ENCODE measurements around the gene SORL1.

The SORL1 gene

DNA sequence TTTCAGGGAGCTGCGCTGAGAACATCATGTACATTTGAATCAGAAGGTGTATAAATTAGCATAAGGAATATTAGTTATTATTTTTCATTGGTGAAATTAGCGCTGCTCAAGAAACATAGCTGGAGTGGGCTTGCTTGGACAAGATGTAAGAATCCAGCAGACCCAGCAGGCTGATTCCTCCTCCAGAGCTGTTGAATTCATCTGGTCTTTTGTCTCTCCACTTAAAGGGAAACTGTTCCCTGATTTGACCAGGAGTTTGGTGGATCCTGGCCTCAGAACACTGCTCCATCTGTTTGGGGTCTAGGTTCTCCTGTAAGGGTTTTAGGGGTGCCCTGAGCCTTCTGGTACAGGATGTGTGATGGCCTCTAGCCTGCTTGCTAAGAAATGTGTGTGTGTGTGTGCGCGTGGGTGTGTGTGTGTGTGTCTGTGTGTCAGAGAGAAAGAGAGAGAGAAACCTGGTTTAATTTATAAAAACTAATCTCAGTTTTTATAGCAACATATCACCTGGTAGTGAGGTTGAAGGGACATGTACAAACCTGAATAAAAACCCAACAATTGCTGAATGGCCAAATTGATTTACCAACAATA lies 8.3 kb upstream of the SORL1 start:
- Histone ChIP-seq H3K4me3 (ENCODE audit: low read depth, low read length) (no peak overlapping the region), H3K27ac (ENCODE audit: low read depth, low read length) (no peak overlapping the region), H3K4me1 (ENCODE audit: control insufficient read depth, insufficient read depth, low read length) (peaks cover 15% of the 10 kb centered on the region), H3K27me3 (ENCODE audit: control insufficient read depth, insufficient read depth, low read length) (no peaks in the 10 kb centered on the region), H3K9ac (ENCODE audit: low read depth, low read length) (no peak overlapping the region), H3K9me3 (ENCODE audit: control insufficient read depth, insufficient read depth, low read length) (no peaks in the 10 kb centered on the region), H3K36me3 (ENCODE audit: control insufficient read depth, insufficient read depth, low read length) (no peaks in the 10 kb centered on the region)

- H3K36me3 ChIP-seq (ENCODE audit: control insufficient read depth, insufficient read depth, low read length): no peaks in the 10 kb centered on the region
- peaks cover 15% of the 10 kb centered on the region for H3K4me1 ChIP-seq (ENCODE audit: control insufficient read depth, insufficient read depth, low read length)
- no peaks in the 10 kb centered on the region for H3K9me3 ChIP-seq (ENCODE audit: control insufficient read depth, insufficient read depth, low read length)
- H3K27me3 ChIP-seq (ENCODE audit: control insufficient read depth, insufficient read depth, low read length): no peaks in the 10 kb centered on the region
- no peak overlapping the region for H3K9ac ChIP-seq (ENCODE audit: low read depth, low read length)
- H3K27ac ChIP-seq (ENCODE audit: low read depth, low read length): no peak overlapping the region
- no peak overlapping the region for H3K4me3 ChIP-seq (ENCODE audit: low read depth, low read length)
Measured at GRCh38 chr11:121444526-121444925, 7.6 kb upstream of the SORL1 start.

DNA sequence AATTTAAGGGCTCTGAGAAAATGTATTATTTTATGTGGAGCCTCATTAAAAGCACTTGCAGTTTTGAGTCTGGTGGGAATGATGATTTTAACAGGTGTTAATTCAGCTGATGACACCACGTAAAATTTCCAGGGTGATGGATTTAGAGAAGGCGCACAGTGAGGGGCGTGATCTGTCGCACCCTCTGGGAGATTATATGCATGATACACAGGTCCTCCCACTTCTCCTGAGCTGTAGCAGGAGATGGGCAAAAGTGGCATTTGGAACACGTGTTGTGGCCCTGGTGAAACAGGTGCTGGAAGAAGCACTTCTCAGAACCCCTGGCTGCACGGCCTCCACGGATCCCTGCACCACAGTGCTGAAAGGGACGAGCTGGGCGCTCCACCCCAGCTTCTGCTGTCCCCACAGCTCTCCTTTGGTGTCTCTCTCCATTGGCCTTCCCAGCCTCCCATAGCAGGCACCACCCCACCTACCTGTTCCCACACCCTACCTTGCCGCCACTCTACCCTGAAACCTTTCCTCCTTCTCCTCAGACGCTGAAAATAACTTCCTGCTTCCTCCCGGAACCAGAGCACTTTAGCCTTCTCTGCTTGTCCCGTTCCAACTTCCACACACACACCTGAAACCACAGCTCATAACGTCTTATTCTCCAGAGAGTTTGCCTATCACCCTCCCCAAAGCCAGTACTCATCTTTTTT lies 6.9 kb upstream of the SORL1 start:
- no peaks in the 10 kb centered on the region for H3K9me3 ChIP-seq (ENCODE audit: control insufficient read depth, insufficient read depth, low read length)
- H3K36me3 ChIP-seq (ENCODE audit: control insufficient read depth, insufficient read depth, low read length): no peaks in the 10 kb centered on the region
- no peak overlapping the region for H3K9ac ChIP-seq (ENCODE audit: low read depth, low read length)
- peaks cover 15% of the 10 kb centered on the region for H3K4me1 ChIP-seq (ENCODE audit: control insufficient read depth, insufficient read depth, low read length)
- H3K4me3 ChIP-seq (ENCODE audit: low read depth, low read length): no peak overlapping the region
- H3K27me3 ChIP-seq (ENCODE audit: control insufficient read depth, insufficient read depth, low read length): no peaks in the 10 kb centered on the region
- H3K27ac ChIP-seq (ENCODE audit: low read depth, low read length): no peak overlapping the region

DNA sequence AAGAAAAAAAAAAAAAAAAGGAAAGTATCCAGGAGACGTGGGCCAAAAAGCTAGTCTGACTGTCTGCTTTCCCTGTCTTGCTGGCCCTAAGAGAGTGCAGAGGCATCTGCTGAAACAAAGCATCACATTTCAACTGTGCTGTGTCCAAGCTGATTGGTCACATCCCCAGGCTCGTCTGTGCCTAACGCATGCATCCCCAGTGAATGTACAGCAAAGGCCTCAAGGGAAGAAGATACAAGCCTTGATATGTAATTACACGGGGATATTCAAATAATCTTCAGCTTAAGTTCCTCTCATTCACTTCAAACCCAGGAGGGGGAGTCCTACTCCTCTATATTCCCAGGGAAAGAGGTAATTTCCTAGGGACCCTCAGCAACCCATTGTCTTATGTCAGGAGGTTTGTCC lies 5.4 kb upstream of the SORL1 start:
- no peak overlapping the region for H3K4me3 ChIP-seq (ENCODE audit: low read depth, low read length)
- H3K36me3 ChIP-seq (ENCODE audit: control insufficient read depth, insufficient read depth, low read length): no peaks in the 10 kb centered on the region
- H3K9ac ChIP-seq (ENCODE audit: low read depth, low read length): no peak overlapping the region
- peaks cover 14% of the 10 kb centered on the region for H3K27me3 ChIP-seq (ENCODE audit: control insufficient read depth, insufficient read depth, low read length)
- peaks cover 23% of the 10 kb centered on the region for H3K4me1 ChIP-seq (ENCODE audit: control insufficient read depth, insufficient read depth, low read length)
- no peak overlapping the region for H3K27ac ChIP-seq (ENCODE audit: low read depth, low read length)
- H3K9me3 ChIP-seq (ENCODE audit: control insufficient read depth, insufficient read depth, low read length): no peaks in the 10 kb centered on the region

- H3K36me3 ChIP-seq (ENCODE audit: control insufficient read depth, insufficient read depth, low read length): no peaks in the 10 kb centered on the region
- H3K9ac ChIP-seq (ENCODE audit: low read depth, low read length): no peak overlapping the region
- H3K4me3 ChIP-seq (ENCODE audit: low read depth, low read length): no peak overlapping the region
- peaks cover 14% of the 10 kb centered on the region for H3K27me3 ChIP-seq (ENCODE audit: control insufficient read depth, insufficient read depth, low read length)
- H3K27ac ChIP-seq (ENCODE audit: low read depth, low read length): no peak overlapping the region
- H3K4me1 ChIP-seq (ENCODE audit: control insufficient read depth, insufficient read depth, low read length): peaks cover 24% of the 10 kb centered on the region
- H3K9me3 ChIP-seq (ENCODE audit: control insufficient read depth, insufficient read depth, low read length): no peaks in the 10 kb centered on the region
Measured at GRCh38 chr11:121448011-121448410, 4.1 kb upstream of the SORL1 start.

GRCh38 chr11:121448431-121448941 lies 3.6 kb upstream of the SORL1 start:
- no peaks in the 10 kb centered on the region for H3K36me3 ChIP-seq (ENCODE audit: control insufficient read depth, insufficient read depth, low read length)
- peaks cover 28% of the 10 kb centered on the region for H3K4me1 ChIP-seq (ENCODE audit: control insufficient read depth, insufficient read depth, low read length)
- H3K9ac ChIP-seq (ENCODE audit: low read depth, low read length): no peak overlapping the region
- H3K4me3 ChIP-seq (ENCODE audit: low read depth, low read length): no peak overlapping the region
- H3K27me3 ChIP-seq (ENCODE audit: control insufficient read depth, insufficient read depth, low read length): peaks cover 14% of the 10 kb centered on the region
- H3K27ac ChIP-seq (ENCODE audit: low read depth, low read length): no peak overlapping the region
- H3K9me3 ChIP-seq (ENCODE audit: control insufficient read depth, insufficient read depth, low read length): no peaks in the 10 kb centered on the region

DNA sequence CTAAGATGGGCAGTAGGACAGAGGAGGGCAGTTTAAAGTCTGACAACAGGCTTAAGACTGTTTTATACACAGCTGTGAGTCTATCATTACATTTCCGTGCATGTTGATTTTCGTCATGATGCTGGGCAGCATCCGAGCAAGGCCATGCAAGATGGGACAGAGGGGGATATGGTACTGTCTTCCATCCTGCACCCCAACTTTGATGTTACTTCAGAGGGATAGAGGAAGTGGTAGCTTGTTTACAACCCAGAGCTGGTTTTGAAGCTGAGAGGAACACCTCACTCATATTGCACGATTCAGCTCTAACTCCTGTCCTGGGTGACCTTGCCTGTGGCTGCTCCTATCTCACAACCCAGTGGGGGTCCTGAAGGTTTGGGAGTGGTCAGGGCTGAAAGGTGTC lies 3.0 kb upstream of the SORL1 start:
- Histone ChIP-seq H3K4me3 (ENCODE audit: low read depth, low read length) (no peak overlapping the region), H3K9ac (ENCODE audit: low read depth, low read length) (no peak overlapping the region), H3K27ac (ENCODE audit: low read depth, low read length) (no peak overlapping the region), H3K4me1 (ENCODE audit: control insufficient read depth, insufficient read depth, low read length) (peaks cover 34% of the 10 kb centered on the region), H3K9me3 (ENCODE audit: control insufficient read depth, insufficient read depth, low read length) (no peaks in the 10 kb centered on the region), H3K36me3 (ENCODE audit: control insufficient read depth, insufficient read depth, low read length) (no peaks in the 10 kb centered on the region), H3K27me3 (ENCODE audit: control insufficient read depth, insufficient read depth, low read length) (peaks cover 14% of the 10 kb centered on the region)

DNA sequence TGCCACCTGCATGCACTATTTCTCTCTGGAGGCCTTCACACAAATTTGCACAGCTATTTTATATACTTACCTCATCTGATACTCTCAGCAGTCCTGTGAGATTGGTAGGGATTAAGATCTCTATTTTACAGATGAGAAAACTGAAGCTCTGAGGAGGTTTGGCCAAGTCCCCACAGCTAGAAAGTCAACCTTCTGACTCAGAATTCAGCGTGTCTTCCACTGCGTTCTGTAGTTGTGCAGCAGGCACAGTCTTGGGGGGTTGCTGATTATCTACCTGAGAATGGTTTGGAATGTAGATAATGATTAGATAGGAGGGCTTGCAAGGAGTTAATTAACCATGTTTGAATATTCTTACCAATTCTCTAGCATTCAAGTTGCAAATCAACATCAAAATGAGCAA lies 2.5 kb upstream of the SORL1 start:
- no peak overlapping the region for H3K27ac ChIP-seq (ENCODE audit: low read depth, low read length)
- H3K9ac ChIP-seq (ENCODE audit: low read depth, low read length): no peak overlapping the region
- no peaks in the 10 kb centered on the region for H3K36me3 ChIP-seq (ENCODE audit: control insufficient read depth, insufficient read depth, low read length)
- no peak overlapping the region for H3K4me3 ChIP-seq (ENCODE audit: low read depth, low read length)
- peaks cover 39% of the 10 kb centered on the region for H3K4me1 ChIP-seq (ENCODE audit: control insufficient read depth, insufficient read depth, low read length)
- H3K9me3 ChIP-seq (ENCODE audit: control insufficient read depth, insufficient read depth, low read length): no peaks in the 10 kb centered on the region
- H3K27me3 ChIP-seq (ENCODE audit: control insufficient read depth, insufficient read depth, low read length): peaks cover 14% of the 10 kb centered on the region

- Histone ChIP-seq H3K9ac (ENCODE audit: low read depth, low read length) (no peak overlapping the region), H3K4me1 (ENCODE audit: control insufficient read depth, insufficient read depth, low read length) (peaks cover 39% of the 10 kb centered on the region), H3K9me3 (ENCODE audit: control insufficient read depth, insufficient read depth, low read length) (no peaks in the 10 kb centered on the region), H3K36me3 (ENCODE audit: control insufficient read depth, insufficient read depth, low read length) (no peaks in the 10 kb centered on the region), H3K4me3 (ENCODE audit: low read depth, low read length) (no peak overlapping the region), H3K27ac (ENCODE audit: low read depth, low read length) (no peak overlapping the region), H3K27me3 (ENCODE audit: control insufficient read depth, insufficient read depth, low read length) (peaks cover 14% of the 10 kb centered on the region)
Measured at GRCh38 chr11:121450401-121450800, 1.7 kb upstream of the SORL1 start.

- H3K36me3 ChIP-seq (ENCODE audit: control insufficient read depth, insufficient read depth, low read length): no peaks in the 10 kb centered on the region
- H3K9ac ChIP-seq (ENCODE audit: low read depth, low read length): peak overlapping the region; percentile 77
- peak overlapping the region; percentile 43 for H3K27ac ChIP-seq (ENCODE audit: low read depth, low read length)
- peak overlapping the region; percentile 78 for H3K4me3 ChIP-seq (ENCODE audit: low read depth, low read length)
- peaks cover 14% of the 10 kb centered on the region for H3K27me3 ChIP-seq (ENCODE audit: control insufficient read depth, insufficient read depth, low read length)
- no peaks in the 10 kb centered on the region for H3K9me3 ChIP-seq (ENCODE audit: control insufficient read depth, insufficient read depth, low read length)
- peaks cover 39% of the 10 kb centered on the region for H3K4me1 ChIP-seq (ENCODE audit: control insufficient read depth, insufficient read depth, low read length)
Measured at GRCh38 chr11:121451178-121451985, 732 bp upstream of the SORL1 start.

Measured in HUES48 (cell line).